CD4-positive, alpha-beta T cell treated with Interleukin-1 beta for 1 hour (primary cell): ENCODE data around the gene RORB.
A peak's percentile ranks its signal among the peaks of the same experiment; 100 is the strongest.
"Not testable (repeated sequence)": the region's sequence is repeated elsewhere in the genome, so short reads cannot be mapped to it uniquely, and the experiment has no call there.

Experiments used
- DNase-seq, 2 donors: peaks; one replicate each; pipeline ENCODE4 v3.0.0-alpha.2; 2020 to 2022

The RORB gene

GRCh38 chr9:74517188-74517587 is 20.1 kb downstream of the RORB start:
- DNase-seq, result no peak

- no peak for DNase-seq
Measured at GRCh38 chr9:74519419-74519818, 22.3 kb downstream of the RORB start.

GRCh38 chr9:74521009-74521408 is 23.9 kb downstream of the RORB start:
- DNase-seq, result no peak

GRCh38 chr9:74524289-74524688 is 27.2 kb downstream of the RORB start:
- DNase-seq, result no peak

GRCh38 chr9:74526215-74526614 is 29.1 kb downstream of the RORB start:
- no peak for DNase-seq

- DNase-seq, result no peak
Measured at GRCh38 chr9:74527718-74528117, 30.6 kb downstream of the RORB start.

GRCh38 chr9:74528207-74528606 is 31.1 kb downstream of the RORB start:
- DNase-seq, result no peak

- not testable (repeated sequence) for DNase-seq
Measured at GRCh38 chr9:74530458-74530857, 33.3 kb downstream of the RORB start.

GRCh38 chr9:74533253-74533652 is 36.1 kb downstream of the RORB start:
- no peak for DNase-seq

GRCh38 chr9:74534841-74535240 is 37.7 kb downstream of the RORB start:
- DNase-seq, result no peak

GRCh38 chr9:74543145-74543544 is 46.0 kb downstream of the RORB start:
- DNase-seq, result no peak

- no peak for DNase-seq
Measured at GRCh38 chr9:74551266-74551665, 54.1 kb downstream of the RORB start.

- no peak for DNase-seq
Measured at GRCh38 chr9:74554751-74555419, 57.8 kb downstream of the RORB start.

GRCh38 chr9:74555565-74555964 is 58.4 kb downstream of the RORB start:
- no peak for DNase-seq

GRCh38 chr9:74556685-74557084 is 59.5 kb downstream of the RORB start:
- DNase-seq, result no peak

- no peak for DNase-seq
Measured at GRCh38 chr9:74557571-74557970, 60.4 kb downstream of the RORB start.

GRCh38 chr9:74562611-74563010 is 65.5 kb downstream of the RORB start:
- no peak for DNase-seq

GRCh38 chr9:74570879-74571512 is 73.9 kb downstream of the RORB start:
- DNase-seq, result no peak

- DNase-seq, result no peak
Measured at GRCh38 chr9:74573640-74574191, 76.6 kb downstream of the RORB start.

- no peak for DNase-seq
Measured at GRCh38 chr9:74576176-74576575, 79.0 kb downstream of the RORB start.

GRCh38 chr9:74577956-74578355 is 80.8 kb downstream of the RORB start:
- DNase-seq, result no peak

- peak in 1 of 2 donors; percentile 18 for DNase-seq
Measured at GRCh38 chr9:74589576-74589975, 92.4 kb downstream of the RORB start.

GRCh38 chr9:74595286-74595685 is 98.2 kb downstream of the RORB start:
- DNase-seq, result no peak

GRCh38 chr9:74598874-74599273 is 101.7 kb downstream of the RORB start:
- DNase-seq, result no peak
